Measurements from ENCODE around the gene HDAC2. TPM values are rescaled to one million over a fixed set of nuclear protein-coding genes. Genes with fewer than 3 reads are reported as not detected.
"Not testable (repeated sequence)": the region's sequence is repeated elsewhere in the genome, so short reads cannot be mapped to it uniquely, and the experiment has no call there.

HDAC2 gene
- total RNA-seq, 2 donors from 2014 or later, result 275 to 335 TPM

GRCh38 chr6:113995634-113996033 is 24.7 kb upstream of the HDAC2 start:
- peaks cover 10% of the 10 kb centered on the region for H3K4me1 Mint-ChIP-seq
- peaks cover 11% of the 10 kb centered on the region for H3K9me3 Mint-ChIP-seq
- H3K4me3 ChIP-seq (ENCODE audit: low read length), result no peak overlapping the region
- peaks cover 9% of the 10 kb centered on the region for H3K36me3 Mint-ChIP-seq (ENCODE audit: low read depth)
- peaks cover 13% of the 10 kb centered on the region for H3K9me3 ChIP-seq (ENCODE audit: control insufficient read depth, low read length)
- DNase-seq, result peak; percentile 70
- peak overlapping the region; percentile 84 for H3K27ac Mint-ChIP-seq
- H3K27me3 Mint-ChIP-seq (ENCODE audit: insufficient read depth), result no peaks in the 10 kb centered on the region
- WGBS, 2 experiments (ENCODE audit: insufficient coverage in 1 of 2, insufficient read length in 1 of 2), result 31 to 34% methylated on average over 3 to 4 of the region's 4 CpGs
- no peaks in the 10 kb centered on the region for H3K36me3 ChIP-seq (ENCODE audit: control insufficient read depth, insufficient read depth, low read length)
- no peak overlapping the region for H3K4me3 Mint-ChIP-seq
- H3K27ac ChIP-seq (ENCODE audit: low read depth, low read length), result peak overlapping the region; percentile 65
- no peak for TF ChIP-seq CTCF (conservative IDR thresholded peaks at IDR 0.05)
- H3K9ac ChIP-seq (ENCODE audit: extremely low read depth, low read length, poor library complexity, severe bottlenecking), result no peak overlapping the region
- H3K27me3 ChIP-seq (ENCODE audit: control insufficient read depth, insufficient read depth, low read length, poor library complexity, severe bottlenecking), result no peaks in the 10 kb centered on the region
- H3K4me1 ChIP-seq (ENCODE audit: control insufficient read depth, insufficient read depth, low read length), result no peaks in the 10 kb centered on the region

- H3K27ac Mint-ChIP-seq, result peak overlapping the region; percentile 78
- TF ChIP-seq CTCF (conservative IDR thresholded peaks at IDR 0.05), result peak; percentile 88
- Histone ChIP-seq H3K27me3 (ENCODE audit: control insufficient read depth, insufficient read depth, low read length, poor library complexity, severe bottlenecking) (no peaks in the 10 kb centered on the region), H3K9ac (ENCODE audit: extremely low read depth, low read length, poor library complexity, severe bottlenecking) (no peak overlapping the region), H3K27ac (ENCODE audit: low read depth, low read length) (peak overlapping the region; percentile 65), H3K9me3 (ENCODE audit: control insufficient read depth, low read length) (peaks cover 6% of the 10 kb centered on the region), H3K4me1 (ENCODE audit: control insufficient read depth, insufficient read depth, low read length) (no peaks in the 10 kb centered on the region), H3K4me3 (ENCODE audit: low read length) (no peak overlapping the region), H3K36me3 (ENCODE audit: control insufficient read depth, insufficient read depth, low read length) (no peaks in the 10 kb centered on the region)
- H3K4me3 Mint-ChIP-seq, result no peak overlapping the region
- DNase-seq, result peak; percentile 78
- H3K4me1 Mint-ChIP-seq, result peaks cover 10% of the 10 kb centered on the region
- H3K36me3 Mint-ChIP-seq (ENCODE audit: low read depth), result peaks cover 6% of the 10 kb centered on the region
- H3K9me3 Mint-ChIP-seq, result peaks cover 15% of the 10 kb centered on the region
- H3K27me3 Mint-ChIP-seq (ENCODE audit: insufficient read depth), result no peaks in the 10 kb centered on the region
Observed at GRCh38 chr6:113994934-113995342, 24.0 kb upstream of the HDAC2 start.

- no peak overlapping the region for H3K27ac Mint-ChIP-seq
- H3K27me3 Mint-ChIP-seq (ENCODE audit: insufficient read depth), result no peaks in the 10 kb centered on the region
- Histone ChIP-seq H3K9ac (ENCODE audit: extremely low read depth, low read length, poor library complexity, severe bottlenecking) (no peak overlapping the region), H3K4me3 (ENCODE audit: low read length) (no peak overlapping the region), H3K27ac (ENCODE audit: low read depth, low read length) (no peak overlapping the region), H3K36me3 (ENCODE audit: control insufficient read depth, insufficient read depth, low read length) (no peaks in the 10 kb centered on the region), H3K27me3 (ENCODE audit: control insufficient read depth, insufficient read depth, low read length, poor library complexity, severe bottlenecking) (no peaks in the 10 kb centered on the region), H3K4me1 (ENCODE audit: control insufficient read depth, insufficient read depth, low read length) (no peaks in the 10 kb centered on the region), H3K9me3 (ENCODE audit: control insufficient read depth, low read length) (no peaks in the 10 kb centered on the region)
- H3K4me3 Mint-ChIP-seq, result no peak overlapping the region
- no peak for TF ChIP-seq CTCF (conservative IDR thresholded peaks at IDR 0.05)
- H3K36me3 Mint-ChIP-seq (ENCODE audit: low read depth), result no peaks in the 10 kb centered on the region
- no peaks in the 10 kb centered on the region for H3K4me1 Mint-ChIP-seq
- H3K9me3 Mint-ChIP-seq, result peaks cover 13% of the 10 kb centered on the region
- DNase-seq, result no peak
Observed at GRCh38 chr6:113989675-113990074, 18.7 kb upstream of the HDAC2 start.

- not testable (repeated sequence) for H3K36me3 Mint-ChIP-seq (ENCODE audit: low read depth); H3K27ac Mint-ChIP-seq; H3K9ac ChIP-seq (ENCODE audit: extremely low read depth, low read length, poor library complexity, severe bottlenecking); DNase-seq; H3K9me3 ChIP-seq (ENCODE audit: control insufficient read depth, low read length); H3K27me3 Mint-ChIP-seq (ENCODE audit: insufficient read depth); H3K27me3 ChIP-seq (ENCODE audit: control insufficient read depth, insufficient read depth, low read length, poor library complexity, severe bottlenecking); H3K4me1 ChIP-seq (ENCODE audit: control insufficient read depth, insufficient read depth, low read length); H3K27ac ChIP-seq (ENCODE audit: low read depth, low read length); H3K4me3 Mint-ChIP-seq; H3K4me1 Mint-ChIP-seq; H3K9me3 Mint-ChIP-seq; H3K4me3 ChIP-seq (ENCODE audit: low read length); H3K36me3 ChIP-seq (ENCODE audit: control insufficient read depth, insufficient read depth, low read length)
- WGBS, 2 experiments (ENCODE audit: insufficient coverage in 1 of 2, insufficient read length in 1 of 2), result 91 to 100% methylated on average over 3 to 5 of the region's 5 CpGs
Observed at GRCh38 chr6:113982675-113983074, 11.7 kb upstream of the HDAC2 start.
